Measurements from ENCODE around the gene GRPEL1. TPM values are rescaled to one million over a fixed set of nuclear protein-coding genes. Genes with fewer than 3 reads are reported as not detected.
"Not testable (repeated sequence)": the region's sequence is repeated elsewhere in the genome, so short reads cannot be mapped to it uniquely, and the experiment has no call there.

Gene GRPEL1
- total RNA-seq, 1 donor from 2014 or later = 55.8 TPM

- H3K27ac Mint-ChIP-seq (ENCODE audit: unreplicated experiment); H3K4me3 ChIP-seq (ENCODE audit: insufficient read depth, low read depth, low read length); H3K36me3 ChIP-seq (ENCODE audit: insufficient read depth, low read length); H3K36me3 Mint-ChIP-seq (ENCODE audit: low read depth, unreplicated experiment); H3K9ac ChIP-seq (ENCODE audit: low read length); H2AFZ ChIP-seq (ENCODE audit: low read depth, low read length); H3K4me1 ChIP-seq (ENCODE audit: insufficient read depth, low read length); H3K4me3 Mint-ChIP-seq (ENCODE audit: unreplicated experiment); H3K4me1 Mint-ChIP-seq (ENCODE audit: low read depth, unreplicated experiment); H3K27ac ChIP-seq (ENCODE audit: low read depth, low read length); H3K79me2 ChIP-seq (ENCODE audit: insufficient read depth, low read length); H3K4me2 ChIP-seq (ENCODE audit: low read length); H4K20me1 ChIP-seq (ENCODE audit: insufficient read depth, low read length); H3K9me3 ChIP-seq (ENCODE audit: insufficient read depth, low read depth, low read length); FAIRE-seq; DNase-seq (ENCODE audit: low read depth): not testable (repeated sequence)
- peaks cover 12% of the 10 kb centered on the region for H3K27me3 ChIP-seq (ENCODE audit: insufficient read depth, low read length)
- Mint-ChIP-seq H3K27me3 (ENCODE audit: low read depth, unreplicated experiment) (peaks cover 46% of the 10 kb centered on the region), H3K9me3 (ENCODE audit: unreplicated experiment) (peaks cover 17% of the 10 kb centered on the region)
Measured at GRCh38 chr4:7079483-7079882, 11.6 kb upstream of the GRPEL1 start.

GRCh38 chr4:7078025-7078424 lies 10.2 kb upstream of the GRPEL1 start:
- H3K27me3 ChIP-seq (ENCODE audit: insufficient read depth, low read length) = peaks cover 2% of the 10 kb centered on the region
- no peak overlapping the region for H3K27ac ChIP-seq (ENCODE audit: low read depth, low read length)
- FAIRE-seq (no peak), DNase-seq (ENCODE audit: low read depth) (no peak)
- no peak overlapping the region for H3K4me2 ChIP-seq (ENCODE audit: low read length)
- H2AFZ ChIP-seq (ENCODE audit: low read depth, low read length) = no peak overlapping the region
- H3K36me3 ChIP-seq (ENCODE audit: insufficient read depth, low read length) = no peaks in the 10 kb centered on the region
- Mint-ChIP-seq H3K36me3 (ENCODE audit: low read depth, unreplicated experiment) (peaks cover 2% of the 10 kb centered on the region), H3K27ac (ENCODE audit: unreplicated experiment) (no peak overlapping the region), H3K4me1 (ENCODE audit: low read depth, unreplicated experiment) (no peaks in the 10 kb centered on the region), H3K27me3 (ENCODE audit: low read depth, unreplicated experiment) (peaks cover 33% of the 10 kb centered on the region), H3K9me3 (ENCODE audit: unreplicated experiment) (peaks cover 15% of the 10 kb centered on the region), H3K4me3 (ENCODE audit: unreplicated experiment) (peak overlapping the region; percentile 50)
- H3K9me3 ChIP-seq (ENCODE audit: insufficient read depth, low read depth, low read length) = peaks cover 3% of the 10 kb centered on the region
- H4K20me1 ChIP-seq (ENCODE audit: insufficient read depth, low read length) = no peaks in the 10 kb centered on the region
- H3K9ac ChIP-seq (ENCODE audit: low read length) = no peak overlapping the region
- H3K79me2 ChIP-seq (ENCODE audit: insufficient read depth, low read length) = no peaks in the 10 kb centered on the region
- H3K4me3 ChIP-seq (ENCODE audit: insufficient read depth, low read depth, low read length) = no peak overlapping the region
- TF ChIP-seq EZH2 (IDR thresholded peaks at IDR 0.05; ENCODE audit: insufficient read depth, low read length) (no peak), CTCF (IDR thresholded peaks at IDR 0.05; ENCODE audit: insufficient read depth, low read depth, low read length) (no peak)
- no peaks in the 10 kb centered on the region for H3K4me1 ChIP-seq (ENCODE audit: insufficient read depth, low read length)

GRCh38 chr4:7077371-7077770 lies 9.5 kb upstream of the GRPEL1 start:
- Mint-ChIP-seq H3K27ac (ENCODE audit: unreplicated experiment) (no peak overlapping the region), H3K4me3 (ENCODE audit: unreplicated experiment) (no peak overlapping the region), H3K9me3 (ENCODE audit: unreplicated experiment) (peaks cover 15% of the 10 kb centered on the region), H3K36me3 (ENCODE audit: low read depth, unreplicated experiment) (peaks cover 2% of the 10 kb centered on the region), H3K4me1 (ENCODE audit: low read depth, unreplicated experiment) (no peaks in the 10 kb centered on the region), H3K27me3 (ENCODE audit: low read depth, unreplicated experiment) (peaks cover 36% of the 10 kb centered on the region)
- FAIRE-seq (no peak), DNase-seq (ENCODE audit: low read depth) (no peak)
- TF ChIP-seq EZH2 (IDR thresholded peaks at IDR 0.05; ENCODE audit: insufficient read depth, low read length) = no peak
- no peak for TF ChIP-seq CTCF (IDR thresholded peaks at IDR 0.05; ENCODE audit: insufficient read depth, low read depth, low read length)
- no peaks in the 10 kb centered on the region for H3K36me3 ChIP-seq (ENCODE audit: insufficient read depth, low read length)
- no peak overlapping the region for H3K9ac ChIP-seq (ENCODE audit: low read length)
- no peaks in the 10 kb centered on the region for H3K4me1 ChIP-seq (ENCODE audit: insufficient read depth, low read length)
- no peaks in the 10 kb centered on the region for H3K79me2 ChIP-seq (ENCODE audit: insufficient read depth, low read length)
- H3K27ac ChIP-seq (ENCODE audit: low read depth, low read length) = no peak overlapping the region
- H3K4me3 ChIP-seq (ENCODE audit: insufficient read depth, low read depth, low read length) = no peak overlapping the region
- peaks cover 4% of the 10 kb centered on the region for H3K27me3 ChIP-seq (ENCODE audit: insufficient read depth, low read length)
- H3K9me3 ChIP-seq (ENCODE audit: insufficient read depth, low read depth, low read length) = peaks cover 3% of the 10 kb centered on the region
- no peaks in the 10 kb centered on the region for H4K20me1 ChIP-seq (ENCODE audit: insufficient read depth, low read length)
- no peak overlapping the region for H2AFZ ChIP-seq (ENCODE audit: low read depth, low read length)
- H3K4me2 ChIP-seq (ENCODE audit: low read length) = no peak overlapping the region
